GM21360 (cell line): ENCODE measurements around the gene POLDIP3.
A peak's percentile ranks its signal among the peaks of the same experiment; 100 is the strongest.
"Not testable (repeated sequence)": the region's sequence is repeated elsewhere in the genome, so short reads cannot be mapped to it uniquely, and the experiment has no call there.

ENCODE experiments used
- ATAC-seq: cut with Tn5 transposase; IDR thresholded peaks from one replicate; pipeline ENCODE4 v1.9.1; 2021; ENCODE audit warnings: mild to moderate bottlenecking, moderate library complexity; ENCODE audit not compliant: unreplicated experiment

POLDIP3 gene

DNA sequence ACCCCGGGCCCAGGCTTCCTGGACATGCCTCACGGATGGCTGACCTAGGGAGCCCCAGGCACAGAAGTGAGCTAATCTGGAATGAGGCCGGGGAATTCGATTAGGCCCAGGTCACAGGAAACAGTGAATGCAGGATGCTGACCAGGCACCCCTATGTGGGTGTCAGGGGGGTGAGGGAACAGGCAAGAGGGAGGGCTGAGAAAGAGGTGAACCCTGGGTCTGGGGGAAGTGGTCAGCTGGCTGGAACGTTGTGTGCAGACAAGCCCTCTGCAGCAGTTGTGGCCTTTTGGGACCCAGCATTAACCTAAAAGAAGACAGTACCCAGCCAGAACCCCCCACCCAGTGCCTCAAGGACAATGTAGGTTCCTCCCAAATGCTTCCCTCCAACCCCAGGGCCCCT is 52.8 kb downstream of the POLDIP3 start:
- no peak for ATAC-seq

DNA sequence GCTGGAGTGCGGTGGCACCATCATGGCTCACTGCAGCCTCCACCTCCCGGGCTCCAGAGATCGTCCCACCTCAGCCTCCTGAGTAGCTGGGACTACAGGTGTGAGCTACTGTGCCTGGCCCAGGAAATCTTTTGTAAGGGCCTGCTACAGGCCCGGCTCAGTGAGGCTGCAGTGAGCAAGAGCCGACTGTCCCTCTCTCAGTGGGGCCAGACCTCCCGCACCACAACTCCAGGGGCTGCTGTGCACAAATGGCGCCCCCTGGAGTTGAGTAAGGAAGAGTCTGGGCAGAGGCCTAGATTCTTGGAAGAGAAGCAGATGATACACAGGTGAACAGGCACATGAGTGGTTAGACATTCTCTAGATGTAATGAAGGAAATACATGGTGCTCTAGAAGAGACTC is 53.9 kb downstream of the POLDIP3 start:
- no peak for ATAC-seq

DNA sequence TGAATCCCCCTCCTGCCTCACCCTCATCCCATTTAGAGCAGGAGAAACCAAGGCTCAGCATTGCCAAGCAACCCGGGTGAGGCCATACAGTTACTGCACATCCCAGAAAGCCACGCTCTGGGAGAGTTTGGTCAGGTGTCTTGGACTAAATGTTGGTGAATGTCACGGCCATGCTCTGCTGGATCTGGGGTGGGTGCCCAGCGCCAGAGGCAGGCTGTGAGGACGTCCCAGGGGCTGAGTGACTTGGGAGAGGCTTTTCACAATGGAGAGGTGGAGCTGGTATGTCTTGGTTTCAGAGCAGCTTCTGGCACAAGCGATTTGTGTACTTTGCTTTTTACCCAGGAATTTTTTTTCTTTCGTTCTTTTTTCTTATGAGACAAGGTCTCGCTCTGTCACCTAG is 54.3 kb downstream of the POLDIP3 start:
- no peak for ATAC-seq

DNA sequence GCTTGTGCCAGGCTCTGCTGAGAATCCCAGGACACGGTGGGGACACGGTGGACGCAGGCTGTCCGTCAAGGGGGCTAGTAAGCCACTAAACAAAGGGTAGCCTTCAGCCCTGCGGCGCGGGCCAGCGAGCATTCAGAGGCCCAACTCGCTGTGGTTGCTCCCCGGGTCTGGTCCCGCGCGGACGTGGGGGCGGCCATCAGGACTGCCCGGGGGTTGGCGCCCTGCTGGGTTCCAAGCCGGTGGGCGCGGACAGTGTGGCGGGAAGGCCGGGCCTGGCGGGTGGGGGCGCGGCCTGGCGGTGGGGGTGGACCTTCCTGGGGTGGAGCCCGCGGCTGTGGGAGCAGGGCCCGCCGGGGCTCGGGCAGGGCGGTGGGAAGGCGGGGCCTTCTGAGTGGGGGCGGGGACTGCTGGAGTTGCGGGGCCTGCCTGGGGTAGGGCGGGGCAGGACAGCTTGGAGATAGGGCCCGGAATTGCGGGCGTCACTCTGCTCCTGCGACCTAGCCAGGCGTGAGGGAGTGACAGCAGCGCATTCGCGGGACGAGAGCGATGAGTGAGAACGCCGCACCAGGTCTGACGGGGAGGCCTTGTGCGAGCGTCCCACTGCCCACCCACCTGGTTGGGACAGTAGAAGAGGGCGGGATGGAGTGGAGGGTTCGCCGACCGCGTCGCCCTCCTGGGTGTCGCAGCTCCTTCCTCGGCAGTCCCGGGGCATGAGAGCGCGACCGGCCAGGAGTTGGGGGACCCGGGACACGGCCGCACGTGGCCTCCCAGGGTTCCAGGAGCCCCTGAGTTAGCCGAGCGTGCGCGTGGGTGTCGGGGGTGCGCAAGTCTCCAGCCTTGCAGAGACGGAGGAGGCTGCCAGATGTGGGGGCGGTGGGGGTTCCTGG is 61.0 kb downstream of the POLDIP3 start, which contains the start of gene SERHL2:
SERHL2 (plus strand) TSS at position 482 of the 887 bp plus-strand sequence; CDS start at position 547, 65 bp downstream.
- peak; percentile 58 for ATAC-seq

DNA sequence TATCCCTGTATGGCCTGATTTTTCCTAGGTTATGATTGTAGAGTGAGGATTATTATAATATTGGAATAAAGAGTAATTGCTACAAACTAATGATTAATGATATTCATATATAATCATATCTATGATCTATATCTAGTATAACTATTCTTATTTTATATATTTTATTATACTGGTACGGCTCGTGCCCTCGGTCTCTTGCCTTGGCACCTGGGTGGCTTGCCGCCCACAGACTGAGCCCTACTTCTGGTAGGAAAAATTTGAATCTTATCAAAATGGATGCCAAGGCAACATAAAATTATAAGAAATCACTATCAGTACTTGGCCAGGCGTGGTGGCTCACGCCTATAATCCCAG is 62.4 kb downstream of the POLDIP3 start:
- not testable (repeated sequence) for ATAC-seq

DNA sequence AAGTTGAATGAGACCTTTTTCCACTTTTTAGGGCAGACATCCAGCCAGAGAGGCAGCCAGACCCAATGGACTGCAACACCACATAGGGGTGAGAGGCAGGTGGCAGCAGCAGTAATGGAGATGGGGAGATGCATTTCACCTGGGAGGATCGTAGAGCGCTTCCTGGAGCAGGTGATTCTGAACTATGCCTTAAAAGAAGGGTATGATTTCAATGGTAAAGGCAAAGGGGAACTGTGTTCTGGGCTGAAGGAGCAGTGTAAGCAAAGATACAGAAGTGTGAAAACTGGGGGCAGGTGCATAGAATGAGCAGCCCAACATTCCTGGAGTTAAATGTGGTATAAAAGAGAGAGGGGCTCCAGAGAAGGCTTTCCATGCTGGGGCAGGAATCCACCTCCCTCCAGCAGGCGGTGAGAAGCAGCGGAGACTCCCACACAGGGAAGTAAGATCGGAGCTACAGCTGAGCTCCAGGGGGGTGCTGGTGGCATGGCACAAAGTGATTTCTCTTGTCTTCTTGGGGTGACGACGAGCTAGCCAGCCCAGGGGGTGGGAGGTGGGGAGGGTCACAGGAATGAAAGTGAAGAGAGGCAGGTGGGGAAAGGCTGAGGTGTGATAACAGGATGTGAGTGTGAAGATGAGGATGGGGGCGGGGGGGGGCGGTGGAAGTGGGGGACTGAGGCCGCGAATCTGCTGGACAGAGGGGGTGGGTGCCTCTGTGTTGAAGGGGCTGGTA is 65.2 kb downstream of the POLDIP3 start:
- ATAC-seq: no peak

DNA sequence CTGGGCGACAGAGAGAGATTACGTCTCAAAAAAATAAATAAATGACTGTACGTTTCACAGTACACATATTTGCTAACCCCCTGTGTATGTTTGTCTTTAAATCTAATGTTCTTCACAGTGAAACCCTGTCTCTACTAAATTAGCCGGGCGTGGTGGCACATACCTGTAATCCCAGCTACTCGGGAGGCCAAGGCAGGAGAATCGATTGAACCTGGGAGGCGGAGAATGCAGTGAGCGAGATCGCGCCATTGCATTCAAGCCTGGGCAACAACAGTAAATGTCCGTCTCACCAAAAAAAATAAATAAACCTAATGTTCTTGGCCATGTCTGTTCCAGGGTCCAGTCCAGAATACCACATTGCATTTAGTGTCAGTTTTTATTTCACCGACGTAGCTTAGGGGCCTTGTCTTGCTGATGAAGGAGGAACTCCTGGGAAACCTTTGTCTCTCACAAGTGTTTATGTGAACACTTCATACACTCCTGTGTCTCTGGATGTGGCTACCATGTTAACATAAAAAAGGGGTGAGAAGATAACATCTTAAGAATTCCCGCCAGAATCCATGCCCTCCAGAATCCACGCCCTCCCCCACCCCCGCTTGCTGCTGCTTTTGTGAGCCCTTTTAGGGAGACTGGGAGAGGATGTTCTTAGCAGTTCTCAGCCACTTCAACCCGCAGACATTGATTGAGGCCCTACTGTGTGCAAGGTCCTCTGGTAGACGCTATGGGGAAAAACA is 65.9 kb downstream of the POLDIP3 start:
- ATAC-seq: no peak

DNA sequence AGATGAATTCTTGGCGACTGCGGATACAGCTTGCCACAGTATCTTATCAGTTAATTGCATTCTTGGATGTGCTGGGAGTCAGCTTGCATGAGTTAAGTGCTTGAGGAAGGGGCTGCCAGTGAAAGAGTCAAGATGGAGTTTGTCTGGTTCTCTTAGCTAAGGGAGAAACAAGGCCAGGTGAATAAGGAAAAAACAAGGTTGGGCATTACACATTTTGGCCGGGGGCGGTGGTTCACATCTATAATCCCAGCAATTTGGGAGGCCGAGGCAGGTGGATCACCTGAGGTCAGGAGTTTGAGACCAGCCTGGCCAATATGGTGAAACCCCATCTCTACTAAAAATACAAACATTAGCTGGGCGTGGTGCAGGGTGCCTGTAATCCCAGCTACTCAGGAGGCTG is 66.6 kb downstream of the POLDIP3 start:
- not testable (repeated sequence) for ATAC-seq

DNA sequence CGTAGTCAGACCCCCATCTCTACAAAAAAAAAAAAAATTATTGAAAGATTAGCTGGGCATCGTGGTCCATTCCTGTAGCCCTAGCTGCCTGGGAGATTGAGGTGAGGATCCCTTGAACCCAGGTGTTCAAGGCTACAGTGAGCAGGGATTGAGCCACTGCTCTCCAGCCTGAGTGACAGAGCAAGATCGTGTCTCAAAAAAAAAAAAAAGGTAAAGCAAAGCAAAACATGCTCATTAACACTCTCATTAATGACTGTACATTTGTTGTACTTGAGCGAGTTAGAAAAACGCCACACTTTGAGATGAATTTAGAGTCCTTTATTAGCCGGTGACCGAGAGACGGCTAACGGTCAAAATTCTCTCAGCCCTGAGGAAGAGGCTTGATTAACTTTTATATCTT is 67.1 kb downstream of the POLDIP3 start:
- no peak for ATAC-seq

DNA sequence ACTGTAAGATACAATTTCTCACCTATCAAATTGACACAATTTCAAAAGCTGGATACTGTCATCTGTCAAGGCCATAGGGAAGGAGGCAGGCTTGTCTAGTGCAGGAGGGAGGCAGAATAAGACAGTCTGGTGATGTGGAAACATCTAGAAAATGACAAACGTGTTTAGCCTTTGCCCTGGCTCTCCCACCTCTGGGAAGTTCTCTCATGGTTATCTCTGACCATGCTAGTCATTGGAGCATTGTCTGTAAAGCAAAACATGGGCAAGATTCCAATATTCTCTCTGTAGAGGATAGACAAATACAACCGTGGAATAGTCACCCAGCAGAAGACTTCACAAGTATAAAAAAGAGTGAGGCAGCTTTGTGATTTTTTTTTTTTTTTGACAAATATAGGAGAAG is 70.0 kb downstream of the POLDIP3 start:
- ATAC-seq: no peak

DNA sequence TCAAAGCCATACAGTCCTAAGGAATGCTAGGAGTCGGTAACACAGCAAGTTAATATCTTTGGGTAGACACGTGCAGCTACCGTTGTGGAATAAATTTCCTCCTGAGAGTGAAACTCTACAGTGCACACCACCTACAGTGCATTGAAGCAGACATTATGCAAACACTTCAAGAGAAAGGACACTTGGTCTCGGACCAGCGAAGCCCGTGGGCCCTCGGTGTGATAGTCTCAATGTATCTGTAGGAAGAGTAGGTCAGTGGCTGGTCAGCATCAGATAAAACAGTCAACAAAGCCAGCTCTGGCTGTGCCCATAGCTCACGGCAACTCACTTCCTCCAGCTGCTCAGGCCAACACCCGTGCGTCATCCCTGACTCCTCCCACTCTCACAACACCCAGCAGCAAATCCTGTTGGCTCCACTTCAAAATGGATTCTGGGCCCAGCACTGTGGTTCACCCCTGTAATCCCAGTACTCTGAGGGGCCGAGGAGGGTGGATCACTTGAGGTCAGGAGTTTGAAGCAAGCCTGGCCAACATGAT is 75.4 kb downstream of the POLDIP3 start:
- ATAC-seq: peak; percentile 49

DNA sequence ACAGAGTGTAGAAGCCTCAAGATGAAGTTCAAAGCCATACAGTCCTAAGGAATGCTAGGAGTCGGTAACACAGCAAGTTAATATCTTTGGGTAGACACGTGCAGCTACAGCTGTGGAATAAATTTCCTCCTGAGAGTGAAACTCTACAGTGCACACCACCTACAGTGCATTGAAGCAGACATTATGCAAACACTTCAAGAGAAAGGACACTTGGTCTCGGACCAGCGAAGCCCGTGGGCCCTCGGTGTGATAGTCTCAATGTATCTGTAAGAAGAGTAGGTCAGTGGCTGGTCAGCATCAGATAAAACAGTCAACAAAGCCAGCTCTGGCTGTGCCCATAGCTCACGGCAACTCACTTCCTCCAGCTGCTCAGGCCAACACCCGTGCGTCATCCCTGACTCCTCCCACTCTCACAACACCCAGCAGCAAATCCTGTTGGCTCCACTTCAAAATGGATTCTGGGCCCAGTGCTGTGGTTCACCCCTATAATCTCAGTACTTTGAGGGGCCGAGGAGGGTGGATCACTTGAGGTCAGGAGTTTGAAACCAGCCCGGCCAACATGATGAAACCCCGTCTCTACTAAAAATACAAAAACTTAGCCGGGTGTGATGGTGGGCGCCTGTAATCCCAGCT is 77.4 kb downstream of the POLDIP3 start:
- ATAC-seq: not testable (repeated sequence)

DNA sequence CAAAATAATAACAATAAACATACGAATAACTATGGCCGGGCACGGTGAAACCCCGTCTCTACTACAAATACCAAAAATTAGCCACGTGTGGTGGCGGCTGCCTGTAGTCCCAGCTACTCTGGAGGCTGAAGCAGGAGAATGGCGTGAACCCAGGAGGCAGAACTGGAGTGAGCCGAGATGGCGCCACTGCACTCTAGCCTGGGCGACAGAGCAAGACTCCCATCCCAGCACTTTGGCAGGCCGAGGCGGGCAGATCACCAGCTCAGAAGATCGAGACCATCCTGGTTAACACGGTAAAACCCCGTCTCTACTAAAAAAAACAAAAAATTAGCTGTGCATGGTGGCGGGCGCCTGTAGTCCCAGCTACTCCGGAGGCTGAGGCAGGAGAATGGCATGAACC is 78.0 kb downstream of the POLDIP3 start:
- ATAC-seq: not testable (repeated sequence)

DNA sequence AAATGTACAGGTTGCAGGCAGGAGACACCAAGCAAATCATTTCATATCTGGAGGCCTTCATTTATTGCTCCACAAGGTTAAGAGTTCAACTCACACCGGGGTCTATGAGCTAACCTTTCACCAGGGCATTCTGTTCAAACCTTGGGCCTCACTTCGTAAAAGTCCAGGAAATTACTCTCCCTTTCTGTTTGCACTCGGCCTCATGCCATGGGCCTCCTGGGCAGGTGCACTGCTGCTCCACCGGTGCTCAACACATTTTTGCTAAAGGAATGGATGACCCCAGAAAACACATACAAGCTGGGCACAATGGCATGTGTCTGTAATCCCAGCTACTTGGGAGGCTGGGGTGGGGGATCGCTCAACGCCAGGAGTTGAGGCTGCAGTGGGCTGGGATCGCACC is 78.5 kb downstream of the POLDIP3 start:
- ATAC-seq: no peak

DNA sequence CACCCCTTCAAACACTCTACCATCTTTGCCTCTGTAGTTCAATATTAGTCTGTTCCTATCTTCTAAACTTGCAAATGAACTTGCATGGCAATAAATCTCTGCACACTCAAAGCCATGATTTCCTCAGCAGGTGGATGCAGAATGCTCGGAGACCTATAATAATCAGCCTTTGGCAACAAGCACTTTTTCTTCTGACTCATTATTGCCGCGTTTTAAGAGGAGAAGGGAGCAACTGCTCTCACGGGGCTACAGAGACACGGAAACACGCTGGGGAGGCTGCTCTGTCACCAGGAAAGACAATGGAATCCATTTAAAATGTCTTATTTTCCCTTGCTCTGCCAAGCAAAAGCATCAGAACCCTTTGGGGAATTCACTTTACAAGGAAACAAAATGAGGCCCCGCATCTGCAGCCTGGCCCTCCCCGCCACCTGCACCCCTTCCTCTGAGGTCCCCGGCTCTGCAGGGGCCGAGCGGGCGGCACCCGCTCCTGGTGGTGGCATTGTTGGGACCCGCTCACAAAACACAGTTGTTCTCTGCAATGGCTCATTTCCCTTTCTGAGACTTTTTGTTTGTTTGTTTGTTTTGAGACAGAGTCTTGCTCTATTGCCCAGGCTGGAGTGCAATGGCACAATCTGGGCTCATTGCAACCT is 79.5 kb downstream of the POLDIP3 start:
- ATAC-seq: not testable (repeated sequence)
